Neural cell (in vitro differentiated cells): ENCODE data around the gene DRD1.

Experiments used
- EP300 ChIP-seq: fragments of 450-650 bp; conservative IDR thresholded peaks from 2 replicates; pipeline ENCODE4 v1.6.1; 2014; ENCODE audit warnings: antibody characterized with exemption, mild to moderate bottlenecking, moderate library complexity; ENCODE audit not compliant: poor library complexity, severe bottlenecking
- EZH2 ChIP-seq: fragments of 200-600, 300-800 bp; shearing (Covaris generic), sonication (generic); IDR thresholded peaks from 2 replicates; pipeline ENCODE4 v1.6.1; 2014; ENCODE audit warnings: antibody characterized with exemption, low read length, borderline replicate concordance, mild to moderate bottlenecking; ENCODE audit not compliant: insufficient read depth, poor library complexity, severe bottlenecking
- MXI1 ChIP-seq: fragments of 450-650 bp; conservative IDR thresholded peaks from 2 replicates; pipeline ENCODE4 v1.6.1; 2014; ENCODE audit warnings: antibody characterized with exemption, mild to moderate bottlenecking; ENCODE audit not compliant: poor library complexity, severe bottlenecking
- RAD21 ChIP-seq: fragments of 450-650 bp; conservative IDR thresholded peaks from 2 replicates; pipeline ENCODE4 v1.6.1; 2014; ENCODE audit warnings: antibody characterized with exemption, mild to moderate bottlenecking, moderate library complexity
- TAF1 ChIP-seq: IDR thresholded peaks from 2 replicates; pipeline ENCODE4 v1.6.1; 2012; ENCODE audit warnings: low read depth
- TF ChIP-seq, protein P1 (sequence below): fragments of 450-650 bp; IDR thresholded peaks from 2 replicates; pipeline ENCODE4 v1.5.1; 2014; ENCODE audit warnings: antibody characterized with exemption, mild to moderate bottlenecking, moderate library complexity; ENCODE audit not compliant: poor library complexity, severe bottlenecking
- TF ChIP-seq, protein P2 (sequence below): IDR thresholded peaks from 2 replicates; pipeline ENCODE4 v1.6.1; 2012; ENCODE audit warnings: borderline replicate concordance

DNA sequence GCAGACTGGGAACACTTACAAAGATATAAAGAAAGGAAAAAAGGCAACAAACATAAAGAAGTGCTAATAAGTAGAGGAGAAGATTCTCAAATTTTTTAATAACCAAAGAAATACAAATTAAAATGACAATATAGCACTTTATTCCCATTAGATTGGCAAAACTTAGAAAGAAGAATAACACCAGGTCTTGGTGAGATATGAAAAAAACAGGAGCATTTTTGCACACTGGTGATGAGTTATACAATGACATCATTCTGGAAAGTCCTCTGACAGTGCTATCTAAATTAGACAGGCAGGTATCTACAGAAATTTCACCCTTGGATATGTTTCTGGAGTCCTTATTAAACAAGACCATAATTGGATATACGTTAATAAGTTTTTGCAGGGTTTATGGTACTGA is 24.9 kb upstream of the DRD1 start:
- TF ChIP-seq TAF1 (no peak), EZH2 (no peak), EP300 (no peak), RAD21 (no peak), MXI1 (no peak)
- TF ChIP-seq, protein P1, sequence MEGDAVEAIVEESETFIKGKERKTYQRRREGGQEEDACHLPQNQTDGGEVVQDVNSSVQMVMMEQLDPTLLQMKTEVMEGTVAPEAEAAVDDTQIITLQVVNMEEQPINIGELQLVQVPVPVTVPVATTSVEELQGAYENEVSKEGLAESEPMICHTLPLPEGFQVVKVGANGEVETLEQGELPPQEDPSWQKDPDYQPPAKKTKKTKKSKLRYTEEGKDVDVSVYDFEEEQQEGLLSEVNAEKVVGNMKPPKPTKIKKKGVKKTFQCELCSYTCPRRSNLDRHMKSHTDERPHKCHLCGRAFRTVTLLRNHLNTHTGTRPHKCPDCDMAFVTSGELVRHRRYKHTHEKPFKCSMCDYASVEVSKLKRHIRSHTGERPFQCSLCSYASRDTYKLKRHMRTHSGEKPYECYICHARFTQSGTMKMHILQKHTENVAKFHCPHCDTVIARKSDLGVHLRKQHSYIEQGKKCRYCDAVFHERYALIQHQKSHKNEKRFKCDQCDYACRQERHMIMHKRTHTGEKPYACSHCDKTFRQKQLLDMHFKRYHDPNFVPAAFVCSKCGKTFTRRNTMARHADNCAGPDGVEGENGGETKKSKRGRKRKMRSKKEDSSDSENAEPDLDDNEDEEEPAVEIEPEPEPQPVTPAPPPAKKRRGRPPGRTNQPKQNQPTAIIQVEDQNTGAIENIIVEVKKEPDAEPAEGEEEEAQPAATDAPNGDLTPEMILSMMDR = no peak
- TF ChIP-seq, protein P2, sequence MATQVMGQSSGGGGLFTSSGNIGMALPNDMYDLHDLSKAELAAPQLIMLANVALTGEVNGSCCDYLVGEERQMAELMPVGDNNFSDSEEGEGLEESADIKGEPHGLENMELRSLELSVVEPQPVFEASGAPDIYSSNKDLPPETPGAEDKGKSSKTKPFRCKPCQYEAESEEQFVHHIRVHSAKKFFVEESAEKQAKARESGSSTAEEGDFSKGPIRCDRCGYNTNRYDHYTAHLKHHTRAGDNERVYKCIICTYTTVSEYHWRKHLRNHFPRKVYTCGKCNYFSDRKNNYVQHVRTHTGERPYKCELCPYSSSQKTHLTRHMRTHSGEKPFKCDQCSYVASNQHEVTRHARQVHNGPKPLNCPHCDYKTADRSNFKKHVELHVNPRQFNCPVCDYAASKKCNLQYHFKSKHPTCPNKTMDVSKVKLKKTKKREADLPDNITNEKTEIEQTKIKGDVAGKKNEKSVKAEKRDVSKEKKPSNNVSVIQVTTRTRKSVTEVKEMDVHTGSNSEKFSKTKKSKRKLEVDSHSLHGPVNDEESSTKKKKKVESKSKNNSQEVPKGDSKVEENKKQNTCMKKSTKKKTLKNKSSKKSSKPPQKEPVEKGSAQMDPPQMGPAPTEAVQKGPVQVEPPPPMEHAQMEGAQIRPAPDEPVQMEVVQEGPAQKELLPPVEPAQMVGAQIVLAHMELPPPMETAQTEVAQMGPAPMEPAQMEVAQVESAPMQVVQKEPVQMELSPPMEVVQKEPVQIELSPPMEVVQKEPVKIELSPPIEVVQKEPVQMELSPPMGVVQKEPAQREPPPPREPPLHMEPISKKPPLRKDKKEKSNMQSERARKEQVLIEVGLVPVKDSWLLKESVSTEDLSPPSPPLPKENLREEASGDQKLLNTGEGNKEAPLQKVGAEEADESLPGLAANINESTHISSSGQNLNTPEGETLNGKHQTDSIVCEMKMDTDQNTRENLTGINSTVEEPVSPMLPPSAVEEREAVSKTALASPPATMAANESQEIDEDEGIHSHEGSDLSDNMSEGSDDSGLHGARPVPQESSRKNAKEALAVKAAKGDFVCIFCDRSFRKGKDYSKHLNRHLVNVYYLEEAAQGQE = no peak
